ENCODE measurements around the gene EXOC2. TPM values are rescaled to one million over a fixed set of nuclear protein-coding genes. Genes with fewer than 3 reads are reported as not detected.
"Not testable (repeated sequence)": the region's sequence is repeated elsewhere in the genome, so short reads cannot be mapped to it uniquely, and the experiment has no call there.

The EXOC2 gene
- total RNA-seq, 2 donors from 2014 or later: 28.1 to 35.0 TPM

- no peaks in the 10 kb centered on the region for H3K27me3 ChIP-seq (ENCODE audit: control insufficient read depth, insufficient read depth, low read length, poor library complexity, severe bottlenecking)
- TF ChIP-seq CTCF (conservative IDR thresholded peaks at IDR 0.05): no peak
Measured at GRCh38 chr6:568085-568484, 124.9 kb downstream of the EXOC2 start.

GRCh38 chr6:563863-564262 is 129.1 kb downstream of the EXOC2 start:
- no peak for TF ChIP-seq CTCF (conservative IDR thresholded peaks at IDR 0.05)
- Histone ChIP-seq H3K27me3 (ENCODE audit: control insufficient read depth, insufficient read depth, low read length, poor library complexity, severe bottlenecking) (no peaks in the 10 kb centered on the region), H3K4me3 (ENCODE audit: low read length) (no peak overlapping the region), H3K9ac (ENCODE audit: extremely low read depth, low read length, poor library complexity, severe bottlenecking) (no peak overlapping the region), H3K27ac (ENCODE audit: low read depth, low read length) (no peak overlapping the region), H3K4me1 (ENCODE audit: control insufficient read depth, insufficient read depth, low read length) (no peaks in the 10 kb centered on the region), H3K9me3 (ENCODE audit: control insufficient read depth, low read length) (no peaks in the 10 kb centered on the region), H3K36me3 (ENCODE audit: control insufficient read depth, insufficient read depth, low read length) (peaks cover 51% of the 10 kb centered on the region)
- no peaks in the 10 kb centered on the region for H3K4me1 Mint-ChIP-seq
- 95 to 96% methylated on average over 11 to 13 of the region's 13 CpGs for WGBS, 2 experiments (ENCODE audit: insufficient coverage in 1 of 2, insufficient read length in 1 of 2)
- no peaks in the 10 kb centered on the region for H3K27me3 Mint-ChIP-seq (ENCODE audit: insufficient read depth)
- no peak overlapping the region for H3K27ac Mint-ChIP-seq
- H3K9me3 Mint-ChIP-seq: no peaks in the 10 kb centered on the region
- peaks cover 44% of the 10 kb centered on the region for H3K36me3 Mint-ChIP-seq (ENCODE audit: low read depth)
- no peak overlapping the region for H3K4me3 Mint-ChIP-seq
- DNase-seq: no peak

More at GRCh38 chr6:568085-568484, 124.9 kb downstream of the EXOC2 start:
- H3K27ac Mint-ChIP-seq: no peak overlapping the region
- no peaks in the 10 kb centered on the region for H3K9me3 Mint-ChIP-seq
- Histone ChIP-seq H3K4me3 (ENCODE audit: low read length) (no peak overlapping the region), H3K36me3 (ENCODE audit: control insufficient read depth, insufficient read depth, low read length) (peaks cover 49% of the 10 kb centered on the region), H3K27ac (ENCODE audit: low read depth, low read length) (no peak overlapping the region), H3K4me1 (ENCODE audit: control insufficient read depth, insufficient read depth, low read length) (peaks cover 5% of the 10 kb centered on the region), H3K9me3 (ENCODE audit: control insufficient read depth, low read length) (no peaks in the 10 kb centered on the region), H3K9ac (ENCODE audit: extremely low read depth, low read length, poor library complexity, severe bottlenecking) (no peak overlapping the region)
- H3K4me3 Mint-ChIP-seq: no peak overlapping the region
- H3K27me3 Mint-ChIP-seq (ENCODE audit: insufficient read depth): no peaks in the 10 kb centered on the region
- no peak for DNase-seq
- H3K4me1 Mint-ChIP-seq: no peaks in the 10 kb centered on the region
- WGBS, 2 experiments (ENCODE audit: insufficient coverage in 1 of 2, insufficient read length in 1 of 2): 93 to 95% methylated on average over 8 to 9 of the region's 9 CpGs
- peaks cover 45% of the 10 kb centered on the region for H3K36me3 Mint-ChIP-seq (ENCODE audit: low read depth)

- H3K27me3 Mint-ChIP-seq (ENCODE audit: insufficient read depth): no peaks in the 10 kb centered on the region
- Histone ChIP-seq H3K9me3 (ENCODE audit: control insufficient read depth, low read length) (no peaks in the 10 kb centered on the region), H3K36me3 (ENCODE audit: control insufficient read depth, insufficient read depth, low read length) (peaks cover 45% of the 10 kb centered on the region), H3K4me1 (ENCODE audit: control insufficient read depth, insufficient read depth, low read length) (no peaks in the 10 kb centered on the region), H3K27ac (ENCODE audit: low read depth, low read length) (no peak overlapping the region), H3K27me3 (ENCODE audit: control insufficient read depth, insufficient read depth, low read length, poor library complexity, severe bottlenecking) (no peaks in the 10 kb centered on the region), H3K4me3 (ENCODE audit: low read length) (no peak overlapping the region), H3K9ac (ENCODE audit: extremely low read depth, low read length, poor library complexity, severe bottlenecking) (no peak overlapping the region)
- peaks cover 39% of the 10 kb centered on the region for H3K36me3 Mint-ChIP-seq (ENCODE audit: low read depth)
- no peaks in the 10 kb centered on the region for H3K9me3 Mint-ChIP-seq
- H3K27ac Mint-ChIP-seq: peak overlapping the region; percentile 17
- TF ChIP-seq CTCF (conservative IDR thresholded peaks at IDR 0.05): no peak
- no peak for DNase-seq
- WGBS, 2 experiments (ENCODE audit: insufficient coverage in 1 of 2, insufficient read length in 1 of 2): 93 to 96% methylated on average over 11 to 15 of the region's 15 CpGs
- H3K4me1 Mint-ChIP-seq: no peaks in the 10 kb centered on the region
- H3K4me3 Mint-ChIP-seq: no peak overlapping the region
Measured at GRCh38 chr6:562052-562676, 130.8 kb downstream of the EXOC2 start.

GRCh38 chr6:561335-561734 is 131.6 kb downstream of the EXOC2 start:
- H3K27ac ChIP-seq (ENCODE audit: low read depth, low read length); H3K4me3 ChIP-seq (ENCODE audit: low read length); H3K27me3 ChIP-seq (ENCODE audit: control insufficient read depth, insufficient read depth, low read length, poor library complexity, severe bottlenecking); H3K27me3 Mint-ChIP-seq (ENCODE audit: insufficient read depth); DNase-seq; H3K9me3 Mint-ChIP-seq; H3K9ac ChIP-seq (ENCODE audit: extremely low read depth, low read length, poor library complexity, severe bottlenecking); H3K4me1 Mint-ChIP-seq; H3K9me3 ChIP-seq (ENCODE audit: control insufficient read depth, low read length); H3K4me1 ChIP-seq (ENCODE audit: control insufficient read depth, insufficient read depth, low read length); H3K4me3 Mint-ChIP-seq; H3K27ac Mint-ChIP-seq: not testable (repeated sequence)
- H3K36me3 Mint-ChIP-seq (ENCODE audit: low read depth): peaks cover 41% of the 10 kb centered on the region
- 91 to 94% methylated on average over 7 of the region's 7 CpGs for WGBS, 2 experiments (ENCODE audit: insufficient coverage in 1 of 2, insufficient read length in 1 of 2)
- peaks cover 52% of the 10 kb centered on the region for H3K36me3 ChIP-seq (ENCODE audit: control insufficient read depth, insufficient read depth, low read length)

Measured in endodermal cell (in vitro differentiated cells).